GM23338 (cell line): ENCODE data around the gene BRD3. TPM values are rescaled to one million over a fixed set of nuclear protein-coding genes. Genes with fewer than 3 reads are reported as not detected.

Experiments
- ATAC-seq: fragments of 200-7000 bp; cut with Tn5 transposase; 3 replicates; pipeline ENCODE4 v1.9.1; 2020
- DNase-seq: peaks from one replicate; pipeline ENCODE4 v3.0.0-alpha.2; 2015; ENCODE audit warnings: low spot score
- H2AFZ ChIP-seq: fragments of 200-600 bp; sonication (generic); 2 replicates; pipeline ENCODE4 v1.8.0; 2016; ENCODE audit warnings: antibody characterized with exemption, mild to moderate bottlenecking, moderate library complexity
- H3F3A ChIP-seq: fragments of 200-600 bp; sonication (generic); replicated peaks from 2 replicates; pipeline ENCODE4 v1.8.0; 2017; ENCODE audit warnings: antibody characterized with exemption, mixed run types, low read depth
- H3K27ac ChIP-seq: fragments of 200-600 bp; sonication (generic); 2 replicates; pipeline ENCODE4 v1.6.1; 2016; ENCODE audit warnings: low read depth
- H3K27me3 ChIP-seq: fragments of 200-600 bp; sonication (generic); 2 replicates; pipeline ENCODE4 v1.8.0; 2016; ENCODE audit warnings: mild to moderate bottlenecking, mixed run types, moderate library complexity; ENCODE audit not compliant: insufficient read depth
- H3K36me3 ChIP-seq: fragments of 200-600 bp; sonication (generic); 2 replicates; pipeline ENCODE4 v1.8.0; 2016; ENCODE audit warnings: mild to moderate bottlenecking; ENCODE audit not compliant: insufficient read depth
- H3K4me1 ChIP-seq: fragments of 200-600 bp; sonication (generic); 2 replicates; pipeline ENCODE4 v1.8.0; 2016; ENCODE audit warnings: mild to moderate bottlenecking, moderate library complexity; ENCODE audit not compliant: insufficient read depth
- H3K4me2 ChIP-seq: fragments of 200-600 bp; sonication (generic); 2 replicates; pipeline ENCODE4 v1.7.1; 2017; ENCODE audit warnings: mixed run types
- H3K4me3 ChIP-seq: fragments of 200-600 bp; sonication (generic); 2 replicates; pipeline ENCODE4 v1.6.1; 2016; ENCODE audit warnings: mixed run types
- H3K79me2 ChIP-seq: fragments of 200-600 bp; sonication (generic); replicated peaks from 2 replicates; pipeline ENCODE4 v1.8.0; 2017; ENCODE audit warnings: mild to moderate bottlenecking; ENCODE audit not compliant: insufficient read depth
- H3K9me2 ChIP-seq: fragments of 200-600 bp; sonication (generic); 2 replicates; pipeline ENCODE4 v1.8.0; 2017; ENCODE audit not compliant: insufficient read depth
- H4K20me1 ChIP-seq: fragments of 200-600 bp; sonication (generic); replicated peaks from 2 replicates; pipeline ENCODE4 v1.8.0; 2017; ENCODE audit warnings: mild to moderate bottlenecking; ENCODE audit not compliant: insufficient read depth
- H3K27ac Mint-ChIP-seq: 2 replicates; pipeline ENCODE4 v1.8.0; 2020; ENCODE audit warnings: inconsistent platforms, mild to moderate bottlenecking, moderate library complexity, mixed read lengths
- H3K27me3 Mint-ChIP-seq: 3 replicates; pipeline ENCODE4 v1.8.0; 2022; ENCODE audit warnings: low read depth, mild to moderate bottlenecking, moderate library complexity, mixed read lengths, inconsistent platforms; ENCODE audit not compliant: insufficient read depth, poor library complexity
- H3K36me3 Mint-ChIP-seq: 3 replicates; pipeline ENCODE4 v1.8.0; 2021; ENCODE audit warnings: low read depth, mild to moderate bottlenecking, inconsistent platforms, moderate library complexity, mixed read lengths
- H3K4me1 Mint-ChIP-seq: 3 replicates; pipeline ENCODE4 v1.8.0; 2020; ENCODE audit warnings: mild to moderate bottlenecking, inconsistent platforms, mixed read lengths
- H3K4me3 Mint-ChIP-seq: 3 replicates; pipeline ENCODE4 v1.8.0; 2021; ENCODE audit warnings: moderate library complexity, mild to moderate bottlenecking, inconsistent platforms, mixed read lengths
- H3K9me3 Mint-ChIP-seq: 3 replicates; pipeline ENCODE4 v1.8.0; 2020; ENCODE audit warnings: moderate library complexity, mild to moderate bottlenecking, inconsistent platforms, mixed read lengths
- CREB1 ChIP-seq: fragments of 250-450 bp; sonication (Bioruptor Pico); IDR thresholded peaks from 2 replicates; pipeline ENCODE4 v1.5.0; 2020; ENCODE audit warnings: low read depth, mild to moderate bottlenecking, moderate library complexity
- EZH2phosphoT487 ChIP-seq: fragments of 200-600 bp; sonication (generic); IDR thresholded peaks from one replicate; pipeline ENCODE4 v1.8.1; 2018; ENCODE audit warnings: antibody characterized with exemption; ENCODE audit not compliant: unreplicated experiment
- POLR2AphosphoS5 ChIP-seq: IDR thresholded peaks from 2 replicates; pipeline ENCODE4 v1.6.1; 2016; ENCODE audit warnings: antibody characterized with exemption, low read depth
- STAT1 ChIP-seq: IDR thresholded peaks from one replicate; pipeline ENCODE4 v1.6.1; 2016; ENCODE audit warnings: antibody characterized with exemption; ENCODE audit not compliant: unreplicated experiment
- ZNF114 ChIP-seq: fragments of 250-450 bp; sonication (Bioruptor Pico); IDR thresholded peaks from 2 replicates; pipeline ENCODE4 v1.5.0; 2020; ENCODE audit warnings: mild to moderate bottlenecking, moderate library complexity
- polyA plus RNA-seq: library from polyadenylated mRNA; unstranded; fragments of >200 nt; fragmentation: Nextera tagmentation; extraction: Ambion mirVana; gene quantifications from 2 replicates; pipeline ENCODE4 v1.2.1, GENCODE V29; 2016
- total RNA-seq: library from RNA; depleted of rRNA; stranded (reverse); fragments of >200 nt; shearing (Covaris generic); gene quantifications from 2 replicates; pipeline ENCODE4 v1.2.3, GENCODE V29; 2014
- TF ChIP-seq, protein P1 (sequence below): IDR thresholded peaks from 2 replicates; pipeline ENCODE4 v1.6.1; 2016; ENCODE audit warnings: antibody characterized with exemption
- TF ChIP-seq, protein P2 (sequence below): fragments of 250-450 bp; sonication (Bioruptor Pico); IDR thresholded peaks from 2 replicates; pipeline ENCODE4 v1.5.0; 2020; ENCODE audit warnings: mild to moderate bottlenecking, moderate library complexity
- TF ChIP-seq, protein P3 (sequence below), 2 experiments: fragments of 200-600 bp in 1 of 2; sonication (generic) in 1 of 2; conservative IDR thresholded peaks; 2 replicates each; pipeline versions ENCODE4 v1.5.1 to v1.6.1; 2016 to 2017; ENCODE audit warnings: antibody characterized with exemption in 2 of 2, low read depth in 2 of 2, mild to moderate bottlenecking in 2 of 2, moderate library complexity in 1 of 2

Gene BRD3
- total and polyA plus RNA-seq, 2 experiments from 2014 or later = 46.0 to 88.0 TPM

DNA sequence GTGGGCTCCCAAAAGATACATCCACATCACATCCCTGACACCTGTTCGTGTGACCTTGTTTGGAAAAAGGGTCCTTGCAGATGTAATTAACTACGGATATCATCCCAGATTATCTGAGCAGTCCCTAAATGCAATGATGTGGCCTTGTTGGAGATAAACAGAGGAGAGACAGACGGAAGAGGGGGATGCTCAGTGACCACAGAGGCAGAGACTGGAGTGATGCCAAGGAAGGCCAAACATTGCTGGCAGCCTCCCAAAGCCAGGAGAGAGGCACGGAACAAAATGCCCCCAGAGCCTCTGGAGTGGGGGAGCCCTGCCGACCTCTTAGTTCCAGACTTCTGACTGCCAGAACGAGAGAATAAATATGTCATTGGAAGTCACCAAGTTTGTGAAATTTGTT is 60.7 kb downstream of the BRD3 start:
- H2AFZ ChIP-seq = no peak overlapping the region
- no peaks in the 10 kb centered on the region for H3K9me2 ChIP-seq
- no peaks in the 10 kb centered on the region for H3F3A ChIP-seq
- Mint-ChIP-seq H3K36me3 (peaks cover 13% of the 10 kb centered on the region), H3K4me1 (no peaks in the 10 kb centered on the region), H3K4me3 (no peak overlapping the region), H3K27ac (no peak overlapping the region), H3K9me3 (peaks cover 27% of the 10 kb centered on the region), H3K27me3 (peaks cover 12% of the 10 kb centered on the region)
- no peak overlapping the region for H3K4me3 ChIP-seq
- no peaks in the 10 kb centered on the region for H4K20me1 ChIP-seq
- H3K79me2 ChIP-seq = no peaks in the 10 kb centered on the region
- H3K4me2 ChIP-seq = no peak overlapping the region
- TF ChIP-seq STAT1 = no peak
- TF ChIP-seq, protein P1, sequence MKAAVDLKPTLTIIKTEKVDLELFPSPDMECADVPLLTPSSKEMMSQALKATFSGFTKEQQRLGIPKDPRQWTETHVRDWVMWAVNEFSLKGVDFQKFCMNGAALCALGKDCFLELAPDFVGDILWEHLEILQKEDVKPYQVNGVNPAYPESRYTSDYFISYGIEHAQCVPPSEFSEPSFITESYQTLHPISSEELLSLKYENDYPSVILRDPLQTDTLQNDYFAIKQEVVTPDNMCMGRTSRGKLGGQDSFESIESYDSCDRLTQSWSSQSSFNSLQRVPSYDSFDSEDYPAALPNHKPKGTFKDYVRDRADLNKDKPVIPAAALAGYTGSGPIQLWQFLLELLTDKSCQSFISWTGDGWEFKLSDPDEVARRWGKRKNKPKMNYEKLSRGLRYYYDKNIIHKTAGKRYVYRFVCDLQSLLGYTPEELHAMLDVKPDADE = no peak
- TF ChIP-seq, protein P2, sequence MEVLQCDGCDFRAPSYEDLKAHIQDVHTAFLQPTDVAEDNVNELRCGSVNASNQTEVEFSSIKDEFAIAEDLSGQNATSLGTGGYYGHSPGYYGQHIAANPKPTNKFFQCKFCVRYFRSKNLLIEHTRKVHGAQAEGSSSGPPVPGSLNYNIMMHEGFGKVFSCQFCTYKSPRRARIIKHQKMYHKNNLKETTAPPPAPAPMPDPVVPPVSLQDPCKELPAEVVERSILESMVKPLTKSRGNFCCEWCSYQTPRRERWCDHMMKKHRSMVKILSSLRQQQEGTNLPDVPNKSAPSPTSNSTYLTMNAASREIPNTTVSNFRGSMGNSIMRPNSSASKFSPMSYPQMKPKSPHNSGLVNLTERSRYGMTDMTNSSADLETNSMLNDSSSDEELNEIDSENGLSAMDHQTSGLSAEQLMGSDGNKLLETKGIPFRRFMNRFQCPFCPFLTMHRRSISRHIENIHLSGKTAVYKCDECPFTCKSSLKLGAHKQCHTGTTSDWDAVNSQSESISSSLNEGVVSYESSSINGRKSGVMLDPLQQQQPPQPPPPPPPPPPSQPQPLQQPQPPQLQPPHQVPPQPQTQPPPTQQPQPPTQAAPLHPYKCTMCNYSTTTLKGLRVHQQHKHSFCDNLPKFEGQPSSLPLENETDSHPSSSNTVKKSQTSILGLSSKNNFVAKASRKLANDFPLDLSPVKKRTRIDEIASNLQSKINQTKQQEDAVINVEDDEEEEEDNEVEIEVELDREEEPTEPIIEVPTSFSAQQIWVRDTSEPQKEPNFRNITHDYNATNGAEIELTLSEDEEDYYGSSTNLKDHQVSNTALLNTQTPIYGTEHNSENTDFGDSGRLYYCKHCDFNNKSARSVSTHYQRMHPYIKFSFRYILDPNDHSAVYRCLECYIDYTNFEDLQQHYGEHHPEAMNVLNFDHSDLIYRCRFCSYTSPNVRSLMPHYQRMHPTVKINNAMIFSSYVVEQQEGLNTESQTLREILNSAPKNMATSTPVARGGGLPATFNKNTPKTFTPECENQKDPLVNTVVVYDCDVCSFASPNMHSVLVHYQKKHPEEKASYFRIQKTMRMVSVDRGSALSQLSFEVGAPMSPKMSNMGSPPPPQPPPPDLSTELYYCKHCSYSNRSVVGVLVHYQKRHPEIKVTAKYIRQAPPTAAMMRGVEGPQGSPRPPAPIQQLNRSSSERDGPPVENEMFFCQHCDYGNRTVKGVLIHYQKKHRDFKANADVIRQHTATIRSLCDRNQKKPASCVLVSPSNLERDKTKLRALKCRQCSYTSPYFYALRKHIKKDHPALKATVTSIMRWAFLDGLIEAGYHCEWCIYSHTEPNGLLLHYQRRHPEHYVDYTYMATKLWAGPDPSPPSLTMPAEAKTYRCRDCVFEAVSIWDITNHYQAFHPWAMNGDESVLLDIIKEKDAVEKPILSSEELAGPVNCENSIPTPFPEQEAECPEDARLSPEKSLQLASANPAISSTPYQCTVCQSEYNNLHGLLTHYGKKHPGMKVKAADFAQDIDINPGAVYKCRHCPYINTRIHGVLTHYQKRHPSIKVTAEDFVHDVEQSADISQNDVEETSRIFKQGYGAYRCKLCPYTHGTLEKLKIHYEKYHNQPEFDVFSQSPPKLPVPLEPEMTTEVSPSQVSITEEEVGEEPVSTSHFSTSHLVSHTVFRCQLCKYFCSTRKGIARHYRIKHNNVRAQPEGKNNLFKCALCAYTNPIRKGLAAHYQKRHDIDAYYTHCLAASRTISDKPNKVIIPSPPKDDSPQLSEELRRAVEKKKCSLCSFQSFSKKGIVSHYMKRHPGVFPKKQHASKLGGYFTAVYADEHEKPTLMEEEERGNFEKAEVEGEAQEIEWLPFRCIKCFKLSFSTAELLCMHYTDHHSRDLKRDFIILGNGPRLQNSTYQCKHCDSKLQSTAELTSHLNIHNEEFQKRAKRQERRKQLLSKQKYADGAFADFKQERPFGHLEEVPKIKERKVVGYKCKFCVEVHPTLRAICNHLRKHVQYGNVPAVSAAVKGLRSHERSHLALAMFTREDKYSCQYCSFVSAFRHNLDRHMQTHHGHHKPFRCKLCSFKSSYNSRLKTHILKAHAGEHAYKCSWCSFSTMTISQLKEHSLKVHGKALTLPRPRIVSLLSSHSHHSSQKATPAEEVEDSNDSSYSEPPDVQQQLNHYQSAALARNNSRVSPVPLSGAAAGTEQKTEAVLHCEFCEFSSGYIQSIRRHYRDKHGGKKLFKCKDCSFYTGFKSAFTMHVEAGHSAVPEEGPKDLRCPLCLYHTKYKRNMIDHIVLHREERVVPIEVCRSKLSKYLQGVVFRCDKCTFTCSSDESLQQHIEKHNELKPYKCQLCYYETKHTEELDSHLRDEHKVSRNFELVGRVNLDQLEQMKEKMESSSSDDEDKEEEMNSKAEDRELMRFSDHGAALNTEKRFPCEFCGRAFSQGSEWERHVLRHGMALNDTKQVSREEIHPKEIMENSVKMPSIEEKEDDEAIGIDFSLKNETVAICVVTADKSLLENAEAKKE (CRISPR knock-in tag) = no peak
- no peak for TF ChIP-seq CREB1 (CRISPR knock-in tag)
- no peak for TF ChIP-seq POLR2AphosphoS5
- TF ChIP-seq, protein P3, sequence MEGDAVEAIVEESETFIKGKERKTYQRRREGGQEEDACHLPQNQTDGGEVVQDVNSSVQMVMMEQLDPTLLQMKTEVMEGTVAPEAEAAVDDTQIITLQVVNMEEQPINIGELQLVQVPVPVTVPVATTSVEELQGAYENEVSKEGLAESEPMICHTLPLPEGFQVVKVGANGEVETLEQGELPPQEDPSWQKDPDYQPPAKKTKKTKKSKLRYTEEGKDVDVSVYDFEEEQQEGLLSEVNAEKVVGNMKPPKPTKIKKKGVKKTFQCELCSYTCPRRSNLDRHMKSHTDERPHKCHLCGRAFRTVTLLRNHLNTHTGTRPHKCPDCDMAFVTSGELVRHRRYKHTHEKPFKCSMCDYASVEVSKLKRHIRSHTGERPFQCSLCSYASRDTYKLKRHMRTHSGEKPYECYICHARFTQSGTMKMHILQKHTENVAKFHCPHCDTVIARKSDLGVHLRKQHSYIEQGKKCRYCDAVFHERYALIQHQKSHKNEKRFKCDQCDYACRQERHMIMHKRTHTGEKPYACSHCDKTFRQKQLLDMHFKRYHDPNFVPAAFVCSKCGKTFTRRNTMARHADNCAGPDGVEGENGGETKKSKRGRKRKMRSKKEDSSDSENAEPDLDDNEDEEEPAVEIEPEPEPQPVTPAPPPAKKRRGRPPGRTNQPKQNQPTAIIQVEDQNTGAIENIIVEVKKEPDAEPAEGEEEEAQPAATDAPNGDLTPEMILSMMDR (conservative IDR thresholded peaks at IDR 0.05; ENCODE audit: low read depth in 2 of 2) = no peak
- no peak for TF ChIP-seq EZH2phosphoT487
- TF ChIP-seq ZNF114 (CRISPR knock-in tag) = no peak
- no peak for DNase-seq
- H3K27me3 ChIP-seq = no peaks in the 10 kb centered on the region
- no peak overlapping the region for H3K27ac ChIP-seq
- H3K36me3 ChIP-seq = no peaks in the 10 kb centered on the region
- ATAC-seq = no peak
- H3K4me1 ChIP-seq = no peaks in the 10 kb centered on the region
